GM18870 (cell line): Measurements from ENCODE around the gene SLFN11.
A peak's percentile ranks its signal among the peaks of the same experiment; 100 is the strongest.
"Not testable (repeated sequence)": the region's sequence is repeated elsewhere in the genome, so short reads cannot be mapped to it uniquely, and the experiment has no call there.

ENCODE experiments used
- ATAC-seq: cut with Tn5 transposase; IDR thresholded peaks from one replicate; pipeline ENCODE4 v1.9.1; 2021; ENCODE audit warnings: moderate library complexity; ENCODE audit not compliant: unreplicated experiment

The SLFN11 gene

GRCh38 chr17:35373534-35373983, at the start of gene SLFN11:
TSS of gene SLFN11 (minus strand) at chr17:35373621. CDS start at chr17:35363807, 9,814 bp downstream.
- no peak for ATAC-seq

DNA sequence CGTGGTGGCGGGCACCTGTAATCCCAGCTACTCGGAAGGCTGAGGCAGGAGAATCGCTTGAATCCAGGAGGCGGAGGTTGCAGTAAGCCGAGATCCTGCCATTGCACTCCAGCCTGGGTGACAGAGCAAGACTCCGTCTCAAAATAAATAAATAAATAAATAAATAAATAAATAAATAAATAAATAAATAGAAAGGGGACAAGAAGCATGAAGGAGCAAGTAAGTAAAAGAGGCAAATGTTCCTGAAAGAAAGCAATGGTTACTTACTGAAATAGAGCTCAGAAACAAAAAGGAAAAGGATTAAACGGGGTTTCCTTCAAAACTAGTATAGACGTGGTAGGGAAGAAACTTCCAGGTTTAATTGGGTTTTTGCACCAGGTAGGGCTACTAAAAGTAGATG, 47.6 kb upstream of the SLFN11 start:
- not testable (repeated sequence) for ATAC-seq

DNA sequence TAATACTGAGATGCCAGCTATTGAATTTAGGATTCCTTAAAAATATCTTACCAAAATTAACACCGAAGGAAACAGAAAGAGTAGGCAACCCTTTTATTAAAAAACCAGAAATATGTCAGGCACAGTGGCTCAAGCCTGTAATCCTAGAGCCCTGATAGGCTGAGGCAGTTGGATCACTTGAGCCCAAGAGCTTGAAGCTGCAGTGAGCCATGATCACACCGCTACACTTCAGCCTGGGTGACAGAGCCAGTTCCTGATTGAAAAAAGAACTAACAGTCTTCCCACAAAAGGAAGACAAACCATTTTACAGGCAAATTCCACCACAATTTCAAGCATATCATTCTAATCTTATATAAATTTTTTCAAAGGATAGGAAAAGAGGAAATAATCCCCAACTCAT, 43.2 kb upstream of the SLFN11 start:
- no peak for ATAC-seq

GRCh38 chr17:35414707-35415106, 41.3 kb upstream of the SLFN11 start:
- ATAC-seq: not testable (repeated sequence)

DNA sequence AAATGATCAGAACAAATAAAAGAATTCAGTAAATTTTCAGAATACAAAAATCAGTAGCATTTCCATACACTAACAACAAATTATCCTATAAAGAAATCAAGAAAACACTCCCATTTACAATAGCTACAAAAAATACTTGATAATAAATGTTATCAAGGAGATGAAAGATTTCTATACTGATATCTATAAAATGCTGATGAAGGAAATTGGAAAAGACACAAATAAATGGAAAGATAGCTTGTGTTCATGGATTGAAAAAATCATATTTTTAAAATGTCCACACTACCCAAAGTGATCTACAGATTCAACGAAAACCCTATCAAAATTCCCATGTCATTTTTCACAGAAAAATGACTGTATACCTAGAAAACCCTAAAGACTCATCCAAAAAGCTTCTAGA, 40.8 kb upstream of the SLFN11 start:
- no peak for ATAC-seq

DNA sequence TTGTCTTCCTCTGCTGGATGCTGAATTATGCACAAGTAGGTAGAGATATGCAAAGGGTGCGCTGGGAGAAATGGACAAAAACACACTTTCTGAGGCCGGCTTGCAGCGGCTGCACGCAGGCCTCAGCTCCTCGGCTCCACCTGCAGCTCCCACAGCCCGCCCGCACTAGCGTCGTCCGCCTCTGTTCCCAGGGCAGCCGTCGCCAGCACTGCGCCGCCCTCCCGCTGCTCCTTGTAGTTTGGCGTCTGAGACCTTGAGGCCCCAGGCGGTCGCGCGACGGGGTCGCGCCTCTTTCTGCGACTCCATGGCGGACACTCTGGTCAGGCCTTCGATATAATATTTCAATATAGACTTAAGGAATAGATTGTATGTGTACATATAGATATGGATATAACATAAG, 34.1 kb upstream of the SLFN11 start:
- no peak for ATAC-seq

- no peak for ATAC-seq
These were observed 33.1 kb upstream of the SLFN11 start for GRCh38 chr17:35406568-35406967.

GRCh38 chr17:35404360-35404759, 30.9 kb upstream of the SLFN11 start:
- no peak for ATAC-seq

DNA sequence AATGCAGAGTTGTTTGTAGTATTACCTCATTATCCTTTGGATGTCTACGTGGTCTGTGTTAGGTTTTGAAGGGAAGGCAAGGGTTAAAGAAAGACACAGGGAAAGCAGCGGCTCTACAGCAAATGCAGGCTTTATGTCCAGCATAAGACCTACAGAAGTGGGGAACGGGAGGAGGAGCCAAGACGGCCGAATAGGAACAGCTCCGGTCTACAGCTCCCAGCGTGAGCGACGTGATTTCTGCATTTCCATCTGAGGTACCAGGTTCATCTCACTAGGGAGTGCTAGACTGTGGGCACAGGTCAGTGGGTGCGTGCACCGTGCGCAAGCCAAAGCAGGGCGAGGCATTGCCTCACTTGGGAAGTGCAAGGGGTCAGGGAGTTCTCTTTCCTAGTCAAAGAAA, 20.4 kb upstream of the SLFN11 start:
- not testable (repeated sequence) for ATAC-seq

DNA sequence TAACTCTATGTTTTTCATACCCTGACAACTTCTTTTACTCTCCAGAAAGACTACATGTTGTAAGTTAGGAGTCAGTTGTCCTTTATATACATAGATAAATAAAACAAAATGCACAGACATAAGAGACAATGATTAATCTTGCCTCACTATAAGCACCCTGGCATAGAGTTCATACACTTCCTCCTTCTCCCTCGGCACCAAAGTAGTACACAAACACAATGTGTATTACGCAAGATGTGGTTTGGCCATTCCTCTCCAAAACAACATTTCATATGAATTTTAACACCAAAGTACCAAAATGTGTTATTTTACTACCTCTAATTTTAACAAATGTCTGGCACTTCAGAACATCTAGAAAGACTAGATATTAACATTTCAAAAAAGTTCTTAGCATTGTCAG, 17.2 kb upstream of the SLFN11 start:
- ATAC-seq: no peak

GRCh38 chr17:35390156-35390555, 16.7 kb upstream of the SLFN11 start:
- ATAC-seq: no peak

DNA sequence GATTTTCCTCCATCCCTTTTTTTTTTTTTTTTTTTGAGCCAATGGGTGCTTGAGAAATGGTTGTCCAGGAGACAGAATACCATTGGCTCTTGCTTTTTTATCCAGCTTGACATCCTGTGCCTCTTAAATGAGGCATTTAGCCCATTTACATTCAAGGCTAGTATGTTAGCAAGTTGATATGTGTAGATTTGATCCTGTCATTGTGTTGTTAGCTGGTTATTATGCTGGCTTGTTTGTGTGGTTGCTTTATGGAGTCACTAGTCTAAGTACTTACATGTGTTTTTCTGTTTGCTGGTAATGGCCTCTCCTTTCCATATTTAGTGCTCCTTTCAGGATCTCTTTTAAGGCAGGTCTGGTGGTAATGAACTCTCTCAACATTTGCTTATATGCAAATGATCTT, 14.1 kb upstream of the SLFN11 start:
- ATAC-seq: no peak

DNA sequence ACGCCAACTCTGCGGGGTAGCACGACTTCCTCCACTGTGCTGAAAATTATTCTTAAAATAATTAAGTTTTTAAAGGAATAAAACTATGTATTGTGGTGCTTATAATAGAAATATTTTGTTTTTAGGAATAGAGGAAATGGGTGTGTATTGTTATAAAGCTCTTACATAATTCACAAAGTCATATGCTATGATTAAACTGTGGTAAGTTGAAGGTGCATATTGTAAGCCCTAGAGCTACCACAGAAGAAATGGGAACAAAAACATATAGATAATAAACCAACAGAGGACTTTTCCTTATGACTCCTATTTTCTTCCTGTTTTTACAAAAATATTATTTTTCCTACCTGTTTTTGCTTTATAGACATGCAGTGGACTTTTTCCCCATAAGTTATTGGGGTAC, 4.3 kb upstream of the SLFN11 start:
- ATAC-seq: no peak

DNA sequence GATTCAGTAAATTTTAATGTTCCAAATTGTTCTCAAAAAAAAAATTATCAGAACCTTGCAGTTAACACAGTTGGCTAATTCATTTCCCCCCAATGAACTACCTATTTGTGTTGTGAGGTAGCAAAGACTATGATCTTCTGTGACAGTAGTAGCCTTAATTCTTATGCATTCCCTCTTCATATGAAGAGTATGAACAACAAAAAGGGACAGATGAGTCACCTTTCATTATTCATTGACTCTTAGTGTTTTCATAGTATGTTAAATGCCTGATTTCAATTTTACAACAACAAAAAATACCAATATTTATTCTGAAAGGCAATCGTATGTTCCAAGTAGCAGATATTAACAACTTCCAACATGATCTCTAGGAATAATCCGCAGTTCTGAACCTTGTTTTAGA, 3.6 kb upstream of the SLFN11 start:
- ATAC-seq: no peak

GRCh38 chr17:35376245-35376644, 2.8 kb upstream of the SLFN11 start:
- ATAC-seq: no peak

DNA sequence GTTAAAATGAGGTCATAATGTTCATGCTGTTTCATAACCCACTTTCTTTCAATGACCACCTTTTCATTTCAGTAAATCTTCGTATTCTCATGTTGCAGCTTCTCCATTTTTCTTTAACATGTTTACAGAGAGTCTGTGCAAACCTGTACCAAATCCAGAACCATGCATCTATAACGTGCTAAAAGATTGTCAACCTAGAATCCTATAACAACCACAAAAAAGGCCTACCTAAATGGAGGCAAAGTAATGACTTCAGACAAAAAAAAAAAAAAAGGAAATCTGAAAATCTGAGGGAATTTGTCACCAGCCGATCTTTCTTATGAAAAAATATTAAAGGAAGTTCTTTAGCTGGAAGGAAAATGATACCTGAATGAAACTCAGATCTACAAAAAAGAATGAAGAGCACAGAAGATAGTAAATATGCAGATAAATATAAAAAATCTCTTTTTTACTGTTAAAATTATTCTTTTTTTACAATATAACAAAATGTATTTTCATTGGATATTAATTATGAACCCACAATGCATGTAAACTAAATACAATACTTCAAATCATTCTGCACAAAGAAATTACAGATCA, 1.4 kb upstream of the SLFN11 start:
- no peak for ATAC-seq

DNA sequence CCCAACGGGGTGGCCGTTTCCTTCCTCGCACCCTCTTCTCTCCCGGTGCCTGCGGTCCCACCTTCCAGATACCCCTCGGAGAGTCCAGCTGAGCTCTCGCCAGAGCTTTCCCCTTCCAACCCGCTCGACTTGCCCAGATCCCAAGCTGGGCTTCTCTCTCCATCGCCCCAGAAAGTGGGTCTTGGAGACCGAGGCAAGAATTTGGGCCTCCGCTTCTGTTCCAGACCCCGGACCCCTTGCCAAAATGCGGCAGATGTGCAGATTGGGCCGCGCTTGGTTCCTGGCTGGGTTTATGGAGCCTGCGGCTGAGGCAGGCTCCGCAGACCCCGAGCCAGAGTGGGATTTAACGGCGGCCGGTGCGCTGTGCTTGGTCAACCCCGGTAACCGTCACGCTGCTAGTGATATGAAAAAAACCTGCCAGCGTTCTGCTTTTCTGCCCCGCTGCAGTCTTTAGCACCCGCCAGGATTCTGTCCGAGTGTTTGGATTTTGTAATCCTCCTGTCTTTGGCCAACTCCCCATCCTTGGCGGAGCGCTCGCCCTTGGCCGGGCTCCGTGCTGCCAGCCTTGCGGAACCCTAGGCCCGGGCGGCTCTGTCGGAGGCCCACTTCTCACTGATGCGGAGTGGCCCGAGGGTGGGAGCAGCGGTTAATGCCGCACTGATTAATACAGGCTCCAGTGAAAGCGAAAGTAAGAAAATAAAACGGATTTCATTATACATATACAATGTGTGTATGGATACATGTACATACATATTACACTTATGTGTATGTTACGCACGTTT, 754 bp upstream of the SLFN11 start:
- ATAC-seq: no peak

- ATAC-seq: no peak
These were observed 431 bp downstream of the SLFN11 start for GRCh38 chr17:35372846-35373533.

- ATAC-seq: no peak
These were observed 1.5 kb downstream of the SLFN11 start for GRCh38 chr17:35371934-35372333.

DNA sequence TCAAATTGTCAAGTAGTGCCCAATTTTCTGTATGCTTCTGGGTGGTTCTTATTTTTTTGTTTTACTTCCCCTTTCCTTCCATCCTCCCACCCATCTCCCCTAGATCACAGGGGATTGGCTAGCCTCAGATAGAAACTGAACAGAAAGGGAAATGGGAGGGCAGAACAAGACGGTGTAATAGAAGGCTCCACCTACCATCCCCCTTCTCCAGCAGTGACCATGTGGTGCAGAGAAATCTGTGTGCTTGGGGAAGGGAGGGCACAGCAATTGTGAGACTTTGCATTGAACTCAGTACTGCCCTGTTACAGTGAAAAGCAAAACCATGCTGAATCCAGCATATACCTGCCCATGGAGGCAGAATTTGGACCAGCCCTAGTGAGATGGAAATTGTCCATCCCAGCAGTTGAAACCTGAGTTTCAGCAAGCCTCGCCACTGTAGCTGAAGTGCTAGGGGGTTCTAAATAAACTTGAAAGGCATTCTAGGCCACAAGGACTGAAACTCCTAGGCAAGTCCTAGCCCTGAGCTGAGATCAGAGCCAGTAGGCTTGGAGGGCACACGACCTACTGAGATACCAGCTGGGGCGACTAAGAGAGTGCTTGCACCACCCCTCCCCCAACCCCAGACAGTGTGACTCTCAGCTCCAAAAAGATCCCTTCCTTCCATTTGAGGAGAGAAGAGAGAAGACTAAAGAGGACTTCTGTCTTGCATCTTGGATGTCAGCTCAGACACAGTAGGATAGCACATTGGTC, 5.2 kb downstream of the SLFN11 start:
- peak; percentile 91 for ATAC-seq

- no peak for ATAC-seq
These were observed 12.4 kb downstream of the SLFN11 start for GRCh38 chr17:35361027-35361426.
